ENCODE measurements around the gene IQGAP2.

- no peak for TF ChIP-seq CTCF (IDR thresholded peaks at IDR 0.05)
- no peak for TF ChIP-seq SIN3A (IDR thresholded peaks at IDR 0.05; ENCODE audit: borderline replicate concordance, insufficient read depth, low read depth, low read length)
- no peak for TF ChIP-seq REST (IDR thresholded peaks at IDR 0.05; ENCODE audit: insufficient read depth in 1 of 2, low read depth in 2 of 2, low read length in 1 of 2)
- TF ChIP-seq TCF7L2 (IDR thresholded peaks at IDR 0.05; ENCODE audit: low read depth, low read length) = no peak
- no peak for TF ChIP-seq POLR2AphosphoS5 (IDR thresholded peaks at IDR 0.05; ENCODE audit: low read depth, low read length)
Observed at GRCh38 chr5:76692651-76693050, 289.6 kb downstream of the IQGAP2 start.
